Measurements from ENCODE around the gene PIEZO1. TPM values are rescaled to one million over a fixed set of nuclear protein-coding genes. Genes with fewer than 3 reads are reported as not detected.

The PIEZO1 gene
- total RNA-seq, 2 donors from 2014 or later: 84.1 to 97.0 TPM

DNA sequence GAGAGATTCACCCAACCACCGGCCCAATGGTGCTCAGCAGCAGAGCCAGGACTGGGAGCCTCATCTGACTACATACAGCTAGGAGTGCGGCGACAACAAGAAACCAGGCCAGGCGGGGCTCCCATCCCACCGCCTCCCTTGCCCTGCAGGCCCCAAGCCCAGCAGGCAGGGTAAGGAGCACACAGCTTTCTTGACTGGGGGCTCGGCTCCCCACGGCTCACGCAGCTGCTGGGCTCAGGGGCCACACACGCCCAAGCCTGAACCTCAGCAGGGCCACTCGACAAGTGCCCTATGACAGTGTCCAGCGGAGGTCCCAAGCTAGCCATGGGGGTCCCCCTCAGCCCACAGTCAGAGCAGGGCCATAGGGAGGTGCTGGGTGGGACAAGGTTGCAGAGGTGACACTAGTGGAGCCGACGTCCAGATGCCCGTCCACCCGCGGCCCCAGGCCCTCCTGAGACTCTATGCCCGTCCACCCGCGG lies 13.7 kb downstream of the PIEZO1 start:
- Mint-ChIP-seq H3K4me3 (peak overlapping the region; percentile 36), H3K36me3 (ENCODE audit: low read depth) (no peaks in the 10 kb centered on the region), H3K27me3 (ENCODE audit: insufficient read depth) (peaks cover 2% of the 10 kb centered on the region), H3K27ac (peak overlapping the region; percentile 80), H3K9me3 (no peaks in the 10 kb centered on the region), H3K4me1 (peaks cover 17% of the 10 kb centered on the region)
- WGBS, 2 experiments (ENCODE audit: insufficient coverage in 1 of 2, insufficient read length in 1 of 2): 79 to 85% methylated on average over 5 to 16 of the region's 19 CpGs
- DNase-seq: no peak
- H3K27me3 ChIP-seq (ENCODE audit: control insufficient read depth, insufficient read depth, low read length, poor library complexity, severe bottlenecking): no peaks in the 10 kb centered on the region
- H3K9ac ChIP-seq (ENCODE audit: extremely low read depth, low read length, poor library complexity, severe bottlenecking): no peak overlapping the region
- no peaks in the 10 kb centered on the region for H3K36me3 ChIP-seq (ENCODE audit: control insufficient read depth, insufficient read depth, low read length)
- no peak overlapping the region for H3K27ac ChIP-seq (ENCODE audit: low read depth, low read length)
- H3K4me3 ChIP-seq (ENCODE audit: low read length): no peak overlapping the region
- TF ChIP-seq, protein P1, sequence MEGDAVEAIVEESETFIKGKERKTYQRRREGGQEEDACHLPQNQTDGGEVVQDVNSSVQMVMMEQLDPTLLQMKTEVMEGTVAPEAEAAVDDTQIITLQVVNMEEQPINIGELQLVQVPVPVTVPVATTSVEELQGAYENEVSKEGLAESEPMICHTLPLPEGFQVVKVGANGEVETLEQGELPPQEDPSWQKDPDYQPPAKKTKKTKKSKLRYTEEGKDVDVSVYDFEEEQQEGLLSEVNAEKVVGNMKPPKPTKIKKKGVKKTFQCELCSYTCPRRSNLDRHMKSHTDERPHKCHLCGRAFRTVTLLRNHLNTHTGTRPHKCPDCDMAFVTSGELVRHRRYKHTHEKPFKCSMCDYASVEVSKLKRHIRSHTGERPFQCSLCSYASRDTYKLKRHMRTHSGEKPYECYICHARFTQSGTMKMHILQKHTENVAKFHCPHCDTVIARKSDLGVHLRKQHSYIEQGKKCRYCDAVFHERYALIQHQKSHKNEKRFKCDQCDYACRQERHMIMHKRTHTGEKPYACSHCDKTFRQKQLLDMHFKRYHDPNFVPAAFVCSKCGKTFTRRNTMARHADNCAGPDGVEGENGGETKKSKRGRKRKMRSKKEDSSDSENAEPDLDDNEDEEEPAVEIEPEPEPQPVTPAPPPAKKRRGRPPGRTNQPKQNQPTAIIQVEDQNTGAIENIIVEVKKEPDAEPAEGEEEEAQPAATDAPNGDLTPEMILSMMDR (conservative IDR thresholded peaks at IDR 0.05): no peak
- H3K9me3 ChIP-seq (ENCODE audit: control insufficient read depth, low read length): no peaks in the 10 kb centered on the region
- peaks cover 22% of the 10 kb centered on the region for H3K4me1 ChIP-seq (ENCODE audit: control insufficient read depth, insufficient read depth, low read length)

DNA sequence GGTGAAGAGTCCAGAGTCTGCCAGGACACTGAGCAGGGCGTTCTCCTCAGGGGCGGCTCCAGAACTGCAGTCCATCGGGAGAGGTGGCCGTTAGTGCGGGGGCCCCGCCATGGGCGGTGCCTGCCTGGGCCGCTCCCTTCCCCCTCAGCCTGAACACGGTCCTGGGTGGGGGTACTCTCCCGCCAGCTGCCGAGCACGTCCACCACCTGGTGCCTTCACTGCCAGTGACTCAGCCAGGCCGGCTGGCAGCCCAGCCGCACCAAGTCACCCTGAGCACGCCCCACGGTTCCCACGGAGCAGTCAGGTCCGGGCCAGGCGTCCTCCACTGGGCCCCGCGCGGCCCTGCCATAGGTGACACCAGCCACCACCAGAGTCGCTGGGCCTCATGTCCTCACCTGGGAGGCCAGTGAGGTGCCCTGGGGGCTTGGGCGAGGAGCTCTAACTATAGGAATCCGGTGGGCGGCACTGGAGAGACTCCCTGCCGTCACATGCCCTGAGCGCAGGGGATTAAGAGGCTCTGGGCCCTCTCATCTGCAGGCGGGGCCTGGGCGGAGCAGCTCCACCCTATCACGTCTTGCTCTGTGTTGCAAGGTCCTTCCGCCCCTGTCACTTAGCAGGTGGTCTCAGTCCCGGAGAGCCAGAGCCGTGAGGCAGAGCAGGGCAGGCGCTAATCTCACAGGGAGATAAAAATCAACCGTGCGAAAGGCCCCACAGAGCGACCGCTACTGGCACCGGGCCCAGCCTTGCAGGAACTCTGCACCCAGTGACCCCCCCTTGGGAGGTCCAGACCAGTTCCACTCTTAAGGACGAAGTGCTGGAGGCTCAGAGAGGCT lies 14.3 kb downstream of the PIEZO1 start:
- Mint-ChIP-seq H3K27ac (peak overlapping the region; percentile 80), H3K9me3 (no peaks in the 10 kb centered on the region), H3K4me3 (peak overlapping the region; percentile 36), H3K36me3 (ENCODE audit: low read depth) (no peaks in the 10 kb centered on the region), H3K27me3 (ENCODE audit: insufficient read depth) (peaks cover 2% of the 10 kb centered on the region), H3K4me1 (peaks cover 17% of the 10 kb centered on the region)
- TF ChIP-seq, protein P1 (conservative IDR thresholded peaks at IDR 0.05): no peak
- H3K27me3 ChIP-seq (ENCODE audit: control insufficient read depth, insufficient read depth, low read length, poor library complexity, severe bottlenecking): no peaks in the 10 kb centered on the region
- H3K4me1 ChIP-seq (ENCODE audit: control insufficient read depth, insufficient read depth, low read length): peaks cover 22% of the 10 kb centered on the region
- DNase-seq: peak; percentile 97
- WGBS, 2 experiments (ENCODE audit: insufficient coverage in 1 of 2, insufficient read length in 1 of 2): 28 to 35% methylated on average over 30 to 41 of the region's 41 CpGs
- no peaks in the 10 kb centered on the region for H3K36me3 ChIP-seq (ENCODE audit: control insufficient read depth, insufficient read depth, low read length)
- H3K4me3 ChIP-seq (ENCODE audit: low read length): no peak overlapping the region
- H3K27ac ChIP-seq (ENCODE audit: low read depth, low read length): no peak overlapping the region
- no peak overlapping the region for H3K9ac ChIP-seq (ENCODE audit: extremely low read depth, low read length, poor library complexity, severe bottlenecking)
- H3K9me3 ChIP-seq (ENCODE audit: control insufficient read depth, low read length): no peaks in the 10 kb centered on the region

DNA sequence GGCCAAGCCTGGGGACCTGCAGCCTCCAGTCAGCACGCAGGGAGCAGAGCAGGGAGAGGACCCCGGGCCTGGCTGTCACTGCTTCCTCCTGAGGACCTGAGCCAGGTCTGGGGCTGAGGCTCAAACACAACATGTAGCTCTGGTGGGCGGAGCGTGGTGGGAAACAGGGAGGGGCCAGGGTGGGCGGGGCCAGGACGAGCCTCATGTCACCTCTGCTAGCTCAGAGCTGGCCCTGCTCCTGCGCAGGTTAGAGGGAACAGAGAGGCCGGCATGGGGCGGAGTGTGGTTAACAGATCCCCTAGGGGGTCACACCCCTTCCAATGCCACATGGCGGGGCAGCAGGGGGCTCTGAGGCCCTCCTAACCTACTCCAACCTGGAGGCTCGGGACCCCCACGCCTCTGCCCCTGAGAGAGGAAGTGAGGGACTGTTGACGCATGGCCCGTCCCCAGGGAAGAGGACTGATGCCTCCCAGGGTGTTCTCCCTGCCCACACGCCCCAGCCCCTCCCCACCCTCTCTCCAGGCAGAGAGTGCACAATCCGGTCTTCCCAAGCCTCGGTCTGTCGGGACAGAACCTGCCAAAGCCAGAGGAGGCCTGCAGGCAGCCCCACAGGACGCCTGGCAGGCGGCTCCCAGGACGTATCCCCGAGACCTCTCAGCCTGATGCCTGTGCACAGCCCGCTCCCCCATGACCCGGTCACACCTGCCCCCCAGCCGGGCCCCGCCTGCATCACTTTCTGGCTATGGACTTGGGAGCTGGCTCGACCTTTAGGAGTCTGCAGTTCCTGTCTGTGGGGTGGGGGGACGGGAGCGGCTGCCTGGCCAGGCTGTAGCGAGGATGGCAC lies 15.2 kb downstream of the PIEZO1 start:
- Mint-ChIP-seq H3K27ac (peak overlapping the region; percentile 10), H3K36me3 (ENCODE audit: low read depth) (no peaks in the 10 kb centered on the region), H3K4me3 (no peak overlapping the region), H3K9me3 (no peaks in the 10 kb centered on the region), H3K4me1 (peaks cover 17% of the 10 kb centered on the region), H3K27me3 (ENCODE audit: insufficient read depth) (peaks cover 2% of the 10 kb centered on the region)
- WGBS, 2 experiments (ENCODE audit: insufficient coverage in 1 of 2, insufficient read length in 1 of 2): 27 to 34% methylated on average over 18 to 29 of the region's 30 CpGs
- H3K9ac ChIP-seq (ENCODE audit: extremely low read depth, low read length, poor library complexity, severe bottlenecking): no peak overlapping the region
- peak; percentile 97 for DNase-seq
- H3K4me3 ChIP-seq (ENCODE audit: low read length): no peak overlapping the region
- peaks cover 22% of the 10 kb centered on the region for H3K4me1 ChIP-seq (ENCODE audit: control insufficient read depth, insufficient read depth, low read length)
- no peak overlapping the region for H3K27ac ChIP-seq (ENCODE audit: low read depth, low read length)
- no peaks in the 10 kb centered on the region for H3K27me3 ChIP-seq (ENCODE audit: control insufficient read depth, insufficient read depth, low read length, poor library complexity, severe bottlenecking)
- no peaks in the 10 kb centered on the region for H3K9me3 ChIP-seq (ENCODE audit: control insufficient read depth, low read length)
- no peaks in the 10 kb centered on the region for H3K36me3 ChIP-seq (ENCODE audit: control insufficient read depth, insufficient read depth, low read length)
- TF ChIP-seq, protein P1 (conservative IDR thresholded peaks at IDR 0.05): no peak

All from endodermal cell (in vitro differentiated cells).